CD4-positive, alpha-beta T cell (primary cell): Measurements from ENCODE around the gene IFFO2. TPM values are rescaled to one million over a fixed set of nuclear protein-coding genes. Genes with fewer than 3 reads are reported as not detected.

Experiments used
- ATAC-seq: fragments of 200-7000 bp; cut with Tn5 transposase; one replicate; pipeline ENCODE4 v1.10.0; 2022; ENCODE audit warnings: mild to moderate bottlenecking; ENCODE audit not compliant: poor library complexity
- CTCF ChIA-PET: fragments of 350-600 bp; sonication (Branson Sonifier 250); formaldehyde crosslinking; loops from one replicate; lab custom pipeline; 2021; ENCODE audit warnings: antibody characterized with exemption, inconsistent platforms; lab: Charles Lee
- POLR2A ChIA-PET: fragments of 350-600 bp; sonication (Branson Sonifier 250); formaldehyde crosslinking; loops from one replicate; lab custom pipeline; 2021; ENCODE audit warnings: antibody characterized with exemption, inconsistent platforms; lab: Charles Lee
- DNase-seq, 14 experiments: peaks; one replicate each; pipeline ENCODE4 v3.0.0-alpha.2; 2013 to 2020; ENCODE audit warnings: mixed read lengths in 2 of 14
- H3K27ac ChIP-seq, 2 donors: one replicate each; pipeline versions ENCODE4 v1.5.1 to v1.7.0; 2013; ENCODE audit warnings: low read length in 2 of 2, low read depth in 1 of 2, mild to moderate bottlenecking in 1 of 2
- H3K27me3 ChIP-seq, 2 experiments: 1 replicate in 1 of 2; 2 replicates in 1 of 2; pipeline versions ENCODE4 v1.6.1 to v1.7.0; 2013; ENCODE audit warnings: low read length in 2 of 2, control low read depth in 1 of 2, mild to moderate bottlenecking in 1 of 2, moderate library complexity in 1 of 2; ENCODE audit not compliant: insufficient read depth in 2 of 2, control insufficient read depth in 1 of 2
- H3K36me3 ChIP-seq: one replicate; pipeline ENCODE4 v1.6.1; 2013; ENCODE audit warnings: low read length, control low read depth; ENCODE audit not compliant: insufficient read depth
- H3K4me1 ChIP-seq: one replicate; pipeline ENCODE4 v1.6.1; 2013; ENCODE audit warnings: low read length, control low read depth; ENCODE audit not compliant: insufficient read depth
- H3K4me3 ChIP-seq: one replicate; pipeline ENCODE4 v1.5.1; 2013; ENCODE audit warnings: mild to moderate bottlenecking, low read length, moderate library complexity
- H3K9me3 ChIP-seq, 2 experiments: 1 replicate in 1 of 2; 2 replicates in 1 of 2; pipeline versions ENCODE4 v1.6.1 to v1.7.0; 2013; ENCODE audit warnings: low read length in 2 of 2, mild to moderate bottlenecking in 2 of 2, control low read depth in 1 of 2, moderate library complexity in 1 of 2; ENCODE audit not compliant: control insufficient read depth in 1 of 2, insufficient read depth in 1 of 2
- H3K27ac Mint-ChIP-seq: one replicate; pipeline ENCODE4 v1.8.0; 2020; ENCODE audit warnings: mixed read lengths
- H3K27me3 Mint-ChIP-seq: one replicate; pipeline ENCODE4 v1.8.0; 2021; ENCODE audit warnings: mixed read lengths
- H3K36me3 Mint-ChIP-seq: one replicate; pipeline ENCODE4 v1.8.0; 2021; ENCODE audit warnings: low read depth, mixed read lengths
- H3K4me1 Mint-ChIP-seq: one replicate; pipeline ENCODE4 v1.8.0; 2021; ENCODE audit warnings: low read depth, mixed read lengths
- H3K4me3 Mint-ChIP-seq: one replicate; pipeline ENCODE4 v1.8.0; 2020; ENCODE audit warnings: mild to moderate bottlenecking, mixed read lengths
- H3K9me3 Mint-ChIP-seq: one replicate; pipeline ENCODE4 v1.8.0; 2020; ENCODE audit warnings: mixed read lengths
- CTCF ChIP-seq: fragments of 200-600 bp; IDR thresholded peaks from one replicate; pipeline ENCODE4 v1.8.0; 2022; ENCODE audit warnings: antibody characterized with exemption, mild to moderate bottlenecking
- intact Hi-C, 2 experiments: fragments of 100-400 bp; cut with DNase I in 1 of 2; cut with micrococcal nuclease in 1 of 2; formaldehyde crosslinking; loops; one replicate each; pipeline versions ENCODE4 v1.15.1 to v1.9.0; 2023 to 2025; cut with DNase I, micrococcal nuclease
- total RNA-seq, 174 experiments: library from RNA in 2 of 174; stranded (reverse) in 2 of 174; gene quantifications; one replicate each; pipeline ENCODE4 v1.2.3 and lab custom pipeline; 2021 to 2026

Gene IFFO2
- total RNA-seq, 2 experiments from 2014 or later, result 106 to 112 TPM

- Mint-ChIP-seq H3K27ac (peak overlapping the region; percentile 83), H3K36me3 (peaks cover 28% of the 10 kb centered on the region), H3K4me3 (peak overlapping the region; percentile 89), H3K9me3 (no peaks in the 10 kb centered on the region), H3K4me1 (peaks cover 59% of the 10 kb centered on the region), H3K27me3 (no peaks in the 10 kb centered on the region)
- CTCF ChIA-PET, result interaction anchor here (1.1 to 5.1 kb wide), 5 partner anchors 16 to 58 kb away, joined by 3 to 23 read pairs (median 16); no protein-coding TSS in a partner anchor
- ATAC-seq (no peak), DNase-seq (peak in 4 of 14 experiments; percentile 11 to 45 (median 19))
- Histone ChIP-seq H3K36me3 (peaks cover 4% of the 10 kb centered on the region), H3K27ac (no peak overlapping the region), H3K9me3 (no peaks in the 10 kb centered on the region), H3K4me1 (peaks cover 54% of the 10 kb centered on the region), H3K27me3 (no peaks in the 10 kb centered on the region), H3K4me3 (peak overlapping the region; percentile 83)
- no peak for TF ChIP-seq CTCF
- intact Hi-C loops, result loop anchor here (2.0 to 5.0 kb wide), 4 partner anchors 30 to 640 kb away; partner anchors contain the start of gene ALDH4A1 (in 1 of the 2)
- POLR2A ChIA-PET, result interaction anchor here (0.5 to 6.3 kb wide), 12 partner anchors 9 to 841 kb away, joined by 3 to 150 read pairs (median 14); partner anchors contain the start of gene ALDH4A1
Measured at GRCh38 chr1:18957136-18957521, 653 bp upstream of the IFFO2 start.

GRCh38 chr1:18955441-18956192 is 859 bp downstream of the IFFO2 start:
- H3K27ac ChIP-seq, result peak overlapping the region; percentile 23 to 74
- no peaks in the 10 kb centered on the region for H3K27me3 ChIP-seq
- no peaks in the 10 kb centered on the region for H3K9me3 ChIP-seq
- H3K36me3 ChIP-seq, result peaks cover 4% of the 10 kb centered on the region
- DNase-seq, result peak; percentile 30 to 78 (median 52)
- ATAC-seq, result peak; percentile 16
- H3K4me1 Mint-ChIP-seq, result peaks cover 73% of the 10 kb centered on the region
- POLR2A ChIA-PET, result interaction anchor here (0.7 to 6.3 kb wide), 12 partner anchors 11 to 641 kb away, joined by 3 to 150 read pairs (median 14); partner anchors contain the start of gene ALDH4A1
- no peaks in the 10 kb centered on the region for H3K27me3 Mint-ChIP-seq
- H3K4me3 Mint-ChIP-seq, result peak overlapping the region; percentile 99
- intact Hi-C loops, result loop anchor here (1.0 to 5.0 kb wide), 6 partner anchors 7 to 642 kb away; partner anchors contain the start of gene ALDH4A1 (in 1 of the 2)
- peak overlapping the region; percentile 83 for H3K4me3 ChIP-seq
- H3K4me1 ChIP-seq, result peaks cover 69% of the 10 kb centered on the region
- TF ChIP-seq CTCF, result no peak
- H3K9me3 Mint-ChIP-seq, result no peaks in the 10 kb centered on the region
- H3K36me3 Mint-ChIP-seq, result peaks cover 32% of the 10 kb centered on the region
- CTCF ChIA-PET, result interaction anchor here (1.5 to 5.1 kb wide), 6 partner anchors 28 to 53 kb away, joined by 3 to 23 read pairs (median 14); partner anchors contain the start of gene ALDH4A1
- peak overlapping the region; percentile 99 for H3K27ac Mint-ChIP-seq

GRCh38 chr1:18955131-18955440 is 1.4 kb downstream of the IFFO2 start:
- intact Hi-C loops, result loop anchor here in 1 of 2 experiments (5.0 kb wide), 1 partner anchor 642 kb away; a partner anchor contains a TSS
- Histone ChIP-seq H3K27ac (peak overlapping the region; percentile 23 to 74), H3K4me3 (peak overlapping the region; percentile 83), H3K36me3 (peaks cover 4% of the 10 kb centered on the region), H3K4me1 (peaks cover 74% of the 10 kb centered on the region), H3K27me3 (no peaks in the 10 kb centered on the region), H3K9me3 (no peaks in the 10 kb centered on the region)
- H3K4me1 Mint-ChIP-seq, result peaks cover 74% of the 10 kb centered on the region
- ChIA-PET POLR2A (interaction anchor here (0.8 to 6.3 kb wide), 10 partner anchors 11 to 642 kb away, joined by 3 to 150 read pairs (median 15); partner anchors contain the start of gene ALDH4A1), CTCF (interaction anchor here (0.8 to 5.1 kb wide), 5 partner anchors 28 to 48 kb away, joined by 3 to 23 read pairs (median 12); no protein-coding TSS in a partner anchor)
- no peaks in the 10 kb centered on the region for H3K27me3 Mint-ChIP-seq
- H3K27ac Mint-ChIP-seq, result peak overlapping the region; percentile 99
- H3K9me3 Mint-ChIP-seq, result no peaks in the 10 kb centered on the region
- no peak for TF ChIP-seq CTCF
- H3K4me3 Mint-ChIP-seq, result peak overlapping the region; percentile 99
- DNase-seq (no peak), ATAC-seq (no peak)
- peaks cover 32% of the 10 kb centered on the region for H3K36me3 Mint-ChIP-seq
